Duodenal mucosa (tissue), 2 donors: ENCODE results near the gene ORC2.

Experiments
- H3K27ac ChIP-seq: one replicate; pipeline ENCODE4 v1.7.0; 2013; ENCODE audit warnings: low read depth, low read length
- H3K27me3 ChIP-seq, 2 donors: one replicate each; pipeline ENCODE4 v1.7.0; 2013; ENCODE audit warnings: low read length in 2 of 2, control low read depth in 1 of 2; ENCODE audit not compliant: insufficient read depth in 2 of 2, control insufficient read depth in 1 of 2
- H3K36me3 ChIP-seq, 2 donors: one replicate each; pipeline ENCODE4 v1.7.0; 2013; ENCODE audit warnings: low read length in 2 of 2, control low read depth in 1 of 2; ENCODE audit not compliant: insufficient read depth in 2 of 2, control insufficient read depth in 1 of 2
- H3K4me1 ChIP-seq, 2 donors: one replicate each; pipeline ENCODE4 v1.7.0; 2013; ENCODE audit warnings: low read length in 2 of 2, control low read depth in 1 of 2; ENCODE audit not compliant: insufficient read depth in 2 of 2, control insufficient read depth in 1 of 2
- H3K4me3 ChIP-seq, 2 donors: one replicate each; pipeline ENCODE4 v1.7.0; 2013; ENCODE audit warnings: low read length in 2 of 2, low read depth in 1 of 2
- H3K9ac ChIP-seq, 2 donors: one replicate each; pipeline ENCODE4 v1.7.0; 2013; ENCODE audit warnings: low read length in 2 of 2, low read depth in 1 of 2
- H3K9me3 ChIP-seq, 2 donors: one replicate each; pipeline ENCODE4 v1.7.0; 2013; ENCODE audit warnings: low read length in 2 of 2, control low read depth in 1 of 2; ENCODE audit not compliant: control insufficient read depth in 1 of 2

The ORC2 gene

DNA sequence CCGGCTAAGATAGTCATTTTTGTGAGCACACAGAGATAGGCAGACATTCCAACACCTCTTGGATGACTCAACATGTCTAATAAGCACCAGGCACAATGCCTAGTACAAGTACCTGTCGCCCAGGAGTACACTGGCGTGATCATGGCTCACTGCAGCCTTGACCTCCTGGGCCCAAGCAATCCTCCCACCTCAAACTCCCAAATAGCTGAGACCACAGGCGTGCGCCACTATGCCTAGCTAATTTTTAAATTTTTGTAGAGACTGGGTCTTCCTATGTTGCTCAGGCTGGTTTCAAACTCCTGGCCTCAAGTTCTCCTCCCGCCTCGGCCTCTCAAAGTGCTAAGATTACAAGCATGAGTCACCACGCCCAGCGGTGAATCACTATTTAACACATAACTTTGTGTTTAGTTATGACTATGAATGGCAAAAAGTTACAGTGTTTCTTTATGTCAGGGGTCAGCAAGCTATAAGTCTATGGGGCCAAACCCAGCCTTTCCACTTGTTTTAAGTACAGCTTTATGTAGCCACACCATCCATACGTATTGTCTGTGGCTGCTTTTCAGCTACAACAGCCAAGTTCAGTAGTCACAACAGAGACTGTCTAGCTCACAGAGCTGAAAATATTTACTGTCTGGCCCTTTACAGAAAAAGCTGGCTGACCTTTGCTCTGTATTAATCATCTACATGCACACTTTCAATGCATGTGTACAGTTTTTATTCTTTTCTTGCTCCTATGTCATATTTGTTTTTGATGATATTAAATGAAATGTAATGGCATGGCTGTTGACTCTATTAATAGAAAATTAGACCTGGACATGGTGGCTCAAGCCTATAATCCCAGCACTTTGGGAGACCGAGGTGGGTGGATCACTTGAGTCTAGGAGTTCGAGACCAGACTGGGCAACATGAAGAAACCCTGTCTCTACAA, 18.7 kb downstream of the ORC2 start:
- H3K9ac ChIP-seq: no peak overlapping the region
- peaks cover 25 to 43% of the 10 kb centered on the region in 2 donors for H3K36me3 ChIP-seq
- H3K4me3 ChIP-seq: no peak overlapping the region
- H3K27me3 ChIP-seq: no peaks in the 10 kb centered on the region
- no peaks in the 10 kb centered on the region for H3K4me1 ChIP-seq
- no peak overlapping the region for H3K27ac ChIP-seq
- no peaks in the 10 kb centered on the region for H3K9me3 ChIP-seq

DNA sequence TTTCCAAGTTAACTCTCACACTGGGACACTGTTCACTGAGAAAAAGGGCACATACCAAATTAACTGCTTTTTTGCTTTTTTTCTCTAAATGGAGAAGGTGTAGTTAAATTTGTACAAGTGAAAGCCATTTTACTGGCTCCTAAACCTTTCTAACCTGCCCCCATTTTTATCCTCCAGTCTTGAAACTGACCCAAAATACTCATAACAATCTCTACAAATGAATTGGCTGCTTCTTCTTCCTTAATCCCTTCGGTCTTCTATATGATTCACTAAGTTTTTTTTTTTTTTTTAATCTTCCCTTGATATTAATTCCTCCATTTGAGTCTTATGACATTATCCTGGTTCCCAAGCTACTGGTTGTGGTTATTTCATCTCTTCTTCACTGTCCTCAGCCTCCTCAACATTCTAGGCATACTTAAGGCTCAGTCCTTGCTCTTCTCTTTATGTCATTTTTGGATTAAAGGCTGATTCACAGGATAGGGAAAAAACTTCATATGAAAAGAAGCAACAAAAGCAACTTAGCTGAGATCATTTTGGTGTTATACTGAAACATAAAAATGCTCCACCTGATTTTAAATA, 19.8 kb downstream of the ORC2 start:
- Histone ChIP-seq H3K27ac (no peak overlapping the region), H3K27me3 (no peaks in the 10 kb centered on the region), H3K4me1 (no peaks in the 10 kb centered on the region), H3K9ac (no peak overlapping the region), H3K36me3 (peaks cover 29 to 44% of the 10 kb centered on the region in 2 donors), H3K4me3 (no peak overlapping the region), H3K9me3 (no peaks in the 10 kb centered on the region)

DNA sequence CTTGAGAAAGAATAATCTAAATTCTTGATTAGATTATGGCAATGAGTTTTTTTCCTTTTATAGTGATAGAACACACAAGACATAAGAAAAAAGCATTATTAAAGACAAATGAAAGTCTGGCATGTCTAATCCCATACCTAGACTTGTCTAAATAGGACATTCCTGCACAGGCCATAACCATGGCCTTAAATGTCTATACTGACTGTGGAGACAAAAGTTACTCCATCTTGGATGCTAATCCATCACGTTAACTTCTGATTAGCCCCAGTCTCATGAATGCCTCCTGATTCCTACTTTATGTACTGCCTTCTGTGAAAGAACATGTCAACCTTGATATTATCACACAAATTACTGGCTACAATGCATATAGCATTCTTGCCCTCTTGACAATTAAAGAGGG, 23.6 kb downstream of the ORC2 start:
- peaks cover 22 to 66% of the 10 kb centered on the region in 2 donors for H3K36me3 ChIP-seq
- no peak overlapping the region for H3K9ac ChIP-seq
- H3K9me3 ChIP-seq: no peaks in the 10 kb centered on the region
- no peak overlapping the region for H3K27ac ChIP-seq
- H3K27me3 ChIP-seq: no peaks in the 10 kb centered on the region
- no peaks in the 10 kb centered on the region for H3K4me1 ChIP-seq
- H3K4me3 ChIP-seq: no peak overlapping the region

DNA sequence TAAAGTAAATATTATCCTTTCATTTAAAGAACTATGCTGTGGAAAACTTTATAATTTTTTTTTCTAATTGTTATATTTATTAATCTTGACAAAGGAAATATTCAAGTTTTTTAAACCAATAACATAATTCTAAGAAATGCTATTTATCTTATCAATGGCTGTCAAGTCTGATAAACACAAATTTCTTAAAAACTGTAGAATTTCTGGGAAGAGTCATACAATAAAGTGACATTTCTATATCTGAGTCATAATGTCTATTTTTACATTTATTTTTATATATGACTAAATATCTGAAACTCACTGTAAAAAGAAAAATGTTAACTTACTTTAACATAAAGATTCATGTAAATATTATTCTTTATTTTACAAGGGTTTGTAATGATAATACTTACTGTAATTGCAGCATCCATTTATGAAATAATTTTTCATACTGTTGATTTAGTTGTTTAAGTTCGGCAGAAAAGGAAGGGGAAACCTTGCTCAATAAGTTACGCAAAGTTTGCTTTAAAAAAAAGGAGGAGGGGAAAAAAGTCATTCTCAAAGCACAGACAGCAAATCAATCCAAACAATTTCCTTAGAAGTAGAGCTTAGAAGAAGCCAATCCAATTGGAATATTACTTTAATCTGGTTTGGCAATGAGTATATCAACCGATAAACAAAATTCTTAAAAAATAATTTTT, 32.4 kb downstream of the ORC2 start:
- H3K27ac ChIP-seq: no peak overlapping the region
- H3K4me3 ChIP-seq: no peak overlapping the region
- H3K27me3 ChIP-seq: no peaks in the 10 kb centered on the region
- no peaks in the 10 kb centered on the region for H3K9me3 ChIP-seq
- no peaks in the 10 kb centered on the region for H3K4me1 ChIP-seq
- peaks cover 7 to 68% of the 10 kb centered on the region in 2 donors for H3K36me3 ChIP-seq
- no peak overlapping the region for H3K9ac ChIP-seq

DNA sequence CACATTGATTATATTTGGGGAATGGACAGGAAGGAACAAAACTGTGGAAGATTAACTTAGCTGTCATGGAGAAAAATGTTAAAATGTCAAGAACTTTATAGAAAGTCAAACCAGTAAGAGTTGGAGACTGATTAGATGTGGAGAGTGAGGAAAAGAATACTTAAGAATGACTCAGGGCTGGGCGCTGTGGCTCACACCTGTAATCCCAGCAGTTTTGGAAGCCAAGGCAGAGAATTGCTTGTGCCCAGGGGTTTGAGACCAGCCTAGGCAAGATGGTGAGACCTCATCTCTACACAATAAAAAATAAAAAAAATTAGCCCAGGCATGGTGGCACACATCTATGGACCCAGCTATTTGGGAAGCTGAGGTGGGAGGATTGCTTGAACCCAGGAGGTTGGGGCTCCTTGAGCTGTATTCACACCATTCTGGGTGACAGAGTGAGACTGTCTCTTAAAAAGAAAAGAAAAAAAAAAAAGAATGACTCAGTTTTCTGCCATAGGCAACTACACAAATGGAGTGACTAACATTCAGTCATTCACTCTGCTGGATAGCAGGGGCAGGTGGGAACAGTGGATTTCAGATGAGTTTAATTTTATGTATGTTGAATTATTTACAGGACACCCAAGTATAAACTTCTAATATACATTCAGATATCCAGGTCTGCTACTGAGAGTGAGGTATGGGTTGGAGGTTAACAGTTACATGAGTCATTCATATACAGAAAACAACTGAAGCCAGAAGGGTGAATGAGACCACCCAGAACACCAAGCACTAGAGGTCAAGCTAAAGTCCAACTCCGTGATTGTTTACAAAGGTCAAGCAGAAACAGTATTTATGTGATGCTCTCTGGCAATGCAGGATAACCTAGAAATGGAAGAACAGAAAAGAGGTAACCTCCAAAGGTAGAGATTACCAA, 33.9 kb downstream of the ORC2 start:
- Histone ChIP-seq H3K4me1 (no peaks in the 10 kb centered on the region), H3K36me3 (peaks cover 5 to 64% of the 10 kb centered on the region in 2 donors), H3K9me3 (no peaks in the 10 kb centered on the region), H3K4me3 (no peak overlapping the region), H3K27ac (no peak overlapping the region), H3K9ac (no peak overlapping the region), H3K27me3 (no peaks in the 10 kb centered on the region)

DNA sequence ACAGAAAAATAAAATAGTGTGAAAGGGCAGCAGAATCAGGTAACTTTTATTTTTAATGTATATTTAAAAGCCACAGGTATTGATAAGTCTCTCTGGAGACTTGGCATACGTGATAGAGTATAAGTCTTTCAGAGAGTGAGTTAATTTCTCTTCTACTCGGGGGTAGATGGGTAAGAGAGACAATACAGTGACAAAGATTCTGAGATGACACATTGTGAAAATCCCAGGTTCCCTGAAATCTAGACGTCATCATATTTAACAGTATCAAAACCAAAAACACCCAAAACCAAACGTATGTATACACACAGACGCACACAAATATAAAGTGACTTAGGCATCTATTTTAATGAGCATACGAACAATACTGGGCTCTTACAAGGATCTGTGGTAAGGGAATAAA, 41.0 kb downstream of the ORC2 start:
- H3K27me3 ChIP-seq: no peaks in the 10 kb centered on the region
- H3K4me3 ChIP-seq: no peak overlapping the region
- H3K27ac ChIP-seq: no peak overlapping the region
- peaks cover 13 to 64% of the 10 kb centered on the region in 2 donors for H3K36me3 ChIP-seq
- no peaks in the 10 kb centered on the region for H3K9me3 ChIP-seq
- H3K4me1 ChIP-seq: no peaks in the 10 kb centered on the region
- no peak overlapping the region for H3K9ac ChIP-seq

DNA sequence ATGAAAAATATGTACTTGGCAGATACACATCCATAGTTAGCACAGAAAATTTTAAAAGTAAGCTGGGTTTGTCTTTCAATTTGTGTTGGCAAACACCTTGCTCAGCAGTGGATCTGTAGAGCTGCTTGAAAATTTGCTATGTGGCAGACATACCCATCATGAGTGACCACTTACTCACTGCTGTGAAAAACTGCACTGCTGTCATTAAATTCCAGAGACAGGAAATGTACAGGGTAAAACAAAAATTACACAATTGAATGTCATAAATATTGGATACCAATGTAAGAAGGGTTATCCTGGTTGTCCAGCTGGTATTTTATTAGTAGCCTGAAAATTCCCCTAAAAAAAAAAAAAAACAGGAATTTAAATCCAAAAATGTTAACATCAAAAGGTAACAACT, 49.8 kb downstream of the ORC2 start:
- Histone ChIP-seq H3K27ac (no peak overlapping the region), H3K9ac (no peak overlapping the region), H3K27me3 (no peaks in the 10 kb centered on the region), H3K4me1 (no peaks in the 10 kb centered on the region), H3K9me3 (no peaks in the 10 kb centered on the region), H3K4me3 (no peak overlapping the region), H3K36me3 (peaks cover 22 to 66% of the 10 kb centered on the region in 2 donors)

DNA sequence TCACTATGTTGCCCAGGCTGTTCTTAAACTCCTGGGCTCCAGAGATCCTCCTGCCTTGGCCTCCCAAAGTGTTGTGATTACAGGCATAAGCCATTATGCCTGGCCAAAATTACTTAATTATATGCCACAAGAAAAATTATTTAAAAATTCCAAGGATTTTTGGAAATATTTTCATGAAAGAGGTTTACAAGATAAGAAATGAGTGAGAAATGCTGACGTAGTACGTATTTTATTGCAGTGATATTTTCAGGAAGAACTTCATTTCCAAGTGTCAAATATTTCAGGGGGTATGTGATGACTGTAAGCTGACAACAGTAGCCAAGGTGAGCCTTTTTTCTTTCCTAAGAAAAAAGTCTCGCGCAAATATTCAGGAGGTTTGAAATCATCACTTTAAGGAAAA, 53.5 kb downstream of the ORC2 start:
- Histone ChIP-seq H3K4me3 (no peak overlapping the region), H3K9me3 (no peaks in the 10 kb centered on the region), H3K27me3 (no peaks in the 10 kb centered on the region), H3K27ac (no peak overlapping the region), H3K4me1 (no peaks in the 10 kb centered on the region), H3K9ac (no peak overlapping the region), H3K36me3 (peaks cover 16 to 62% of the 10 kb centered on the region in 2 donors)

DNA sequence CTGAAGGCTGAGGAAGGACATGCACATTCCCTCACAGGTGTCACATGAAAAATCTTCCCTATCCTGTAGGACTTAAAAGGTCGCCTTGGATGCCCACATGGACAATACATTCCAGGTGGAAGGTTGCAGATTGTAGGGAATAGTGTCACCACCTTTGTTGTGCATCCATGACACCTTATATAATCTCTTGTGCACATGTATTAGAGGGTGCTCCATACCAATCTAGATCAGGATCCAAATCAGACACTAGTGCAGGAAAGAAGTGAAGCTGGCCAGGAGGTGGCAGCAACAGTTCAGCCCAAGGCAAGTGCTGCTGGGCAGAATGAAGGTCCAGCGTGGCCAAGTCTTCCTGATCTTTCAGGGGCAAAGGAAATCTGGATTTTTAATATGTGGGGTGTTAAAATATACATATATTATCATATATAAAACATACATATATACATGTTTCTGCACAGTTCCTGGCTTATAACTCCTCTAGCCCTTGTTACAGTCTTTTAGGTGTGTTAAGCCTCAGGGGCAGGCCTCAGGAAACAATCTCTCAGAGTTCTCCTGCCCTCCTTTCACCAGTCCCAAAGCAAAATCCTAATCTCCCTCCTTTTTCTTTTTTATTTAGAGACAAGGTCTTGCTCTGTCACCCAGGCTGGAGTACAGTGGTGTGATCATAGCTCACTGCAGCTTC, 57.7 kb downstream of the ORC2 start:
- Histone ChIP-seq H3K9me3 (no peaks in the 10 kb centered on the region), H3K4me1 (no peaks in the 10 kb centered on the region), H3K36me3 (peaks cover 11 to 49% of the 10 kb centered on the region in 2 donors), H3K9ac (no peak overlapping the region), H3K27me3 (no peaks in the 10 kb centered on the region), H3K4me3 (no peak overlapping the region), H3K27ac (no peak overlapping the region)
